GM21737 (cell line): ENCODE data around the gene PLXNA4.

Source experiments
- ATAC-seq: cut with Tn5 transposase; IDR thresholded peaks from one replicate; pipeline ENCODE4 v1.9.1; 2021; ENCODE audit warnings: mild to moderate bottlenecking, moderate library complexity; ENCODE audit not compliant: unreplicated experiment

PLXNA4 gene

DNA sequence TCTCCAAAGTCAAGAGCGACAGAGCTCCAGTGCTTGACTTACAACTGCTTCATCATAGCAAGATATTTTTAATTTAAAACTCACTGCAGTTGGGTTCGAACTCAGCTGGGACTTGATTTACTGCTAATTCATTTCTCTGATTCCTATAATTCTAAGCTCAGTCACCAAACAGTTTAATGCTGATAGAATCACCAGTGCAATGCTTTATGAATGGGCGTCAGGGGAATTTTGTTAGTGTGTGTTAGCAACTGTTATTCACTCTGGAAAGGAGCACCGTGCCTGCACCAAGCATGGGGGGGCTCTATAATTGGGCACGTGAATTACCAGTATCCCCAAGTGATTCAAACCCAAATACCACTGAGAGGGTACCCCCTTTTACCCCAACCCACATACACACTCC, 10.4 kb downstream of the PLXNA4 start:
- ATAC-seq, result no peak

DNA sequence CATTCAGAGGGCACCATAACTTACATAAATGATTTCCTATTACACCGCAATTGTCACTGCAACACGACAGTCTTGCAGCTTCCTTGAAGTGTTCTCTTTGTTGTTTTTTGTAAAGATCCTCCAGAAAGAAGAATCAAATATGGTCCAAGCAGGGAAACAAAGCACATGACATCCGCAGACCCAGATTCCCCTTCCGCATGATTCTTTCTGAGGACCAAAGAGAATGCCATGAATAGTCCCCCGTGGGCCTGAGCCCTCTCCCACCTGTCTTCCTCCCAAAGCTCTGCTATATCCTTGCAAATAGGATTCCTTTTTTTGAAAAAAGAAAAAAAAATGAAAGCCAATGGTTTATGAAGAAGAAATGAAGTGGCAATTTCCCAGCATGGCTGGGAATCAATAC, 10.8 kb downstream of the PLXNA4 start:
- ATAC-seq, result no peak

DNA sequence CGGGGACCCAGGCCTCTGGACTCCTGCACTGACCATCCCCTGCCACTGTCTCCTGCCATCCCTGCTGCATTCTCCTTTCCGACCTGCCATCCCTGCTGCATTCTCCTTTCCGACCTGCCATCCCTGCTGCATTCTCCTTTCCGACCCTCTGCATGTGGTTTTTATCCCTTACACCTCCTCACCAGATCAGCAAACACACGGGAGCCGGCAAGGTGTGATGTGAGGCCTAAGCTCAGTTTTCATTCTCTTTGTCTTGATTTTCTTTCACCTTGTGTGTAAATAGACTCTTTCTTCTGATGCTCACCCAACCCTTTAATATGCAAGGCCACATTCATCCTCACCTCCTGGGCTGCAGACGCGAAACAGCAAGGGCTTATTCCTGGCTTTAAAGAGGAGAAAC, 11.4 kb downstream of the PLXNA4 start:
- no peak for ATAC-seq

DNA sequence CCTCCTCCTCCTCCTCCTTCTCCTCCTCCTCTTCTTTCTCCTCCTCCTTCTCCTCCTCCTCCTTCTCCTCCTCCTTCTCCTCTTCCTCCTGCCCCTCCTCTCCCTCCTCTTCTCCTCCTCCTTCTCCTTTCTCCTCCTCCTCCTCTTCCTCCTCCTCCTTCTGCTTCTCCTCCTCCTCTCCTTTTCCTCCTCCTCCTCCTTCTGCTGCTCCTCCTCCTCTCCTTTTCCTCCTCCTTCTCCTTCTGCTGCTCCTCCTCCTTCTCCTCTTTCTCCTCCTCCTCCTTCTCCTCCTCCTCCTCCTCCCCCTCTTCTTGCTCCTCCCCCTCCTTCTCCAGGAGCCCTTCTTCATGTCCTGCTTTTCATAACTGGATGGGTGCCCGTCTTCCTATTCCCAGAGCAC, 12.2 kb downstream of the PLXNA4 start:
- ATAC-seq, result no peak

DNA sequence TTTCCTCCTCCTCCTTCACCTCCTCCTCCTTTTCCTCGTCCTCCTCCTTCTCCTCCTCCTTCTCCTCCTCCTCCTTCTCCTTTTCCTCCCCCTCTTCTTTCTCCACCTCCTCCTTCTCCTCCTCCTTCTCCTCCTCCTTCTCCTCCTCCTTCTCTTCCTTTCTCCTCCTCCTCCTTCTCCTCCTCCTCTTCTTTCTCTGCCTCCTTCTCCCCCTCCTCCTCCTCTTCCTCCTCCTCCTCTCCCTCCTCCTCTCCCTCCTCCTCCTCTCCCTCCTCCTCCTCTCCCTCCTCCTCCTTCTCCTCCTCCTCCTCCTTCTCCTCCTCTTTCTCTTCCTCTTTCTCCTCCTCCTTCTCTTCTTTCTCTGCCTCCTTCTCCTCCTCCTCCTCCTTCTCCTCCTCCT, 13.6 kb downstream of the PLXNA4 start:
- ATAC-seq, result no peak

DNA sequence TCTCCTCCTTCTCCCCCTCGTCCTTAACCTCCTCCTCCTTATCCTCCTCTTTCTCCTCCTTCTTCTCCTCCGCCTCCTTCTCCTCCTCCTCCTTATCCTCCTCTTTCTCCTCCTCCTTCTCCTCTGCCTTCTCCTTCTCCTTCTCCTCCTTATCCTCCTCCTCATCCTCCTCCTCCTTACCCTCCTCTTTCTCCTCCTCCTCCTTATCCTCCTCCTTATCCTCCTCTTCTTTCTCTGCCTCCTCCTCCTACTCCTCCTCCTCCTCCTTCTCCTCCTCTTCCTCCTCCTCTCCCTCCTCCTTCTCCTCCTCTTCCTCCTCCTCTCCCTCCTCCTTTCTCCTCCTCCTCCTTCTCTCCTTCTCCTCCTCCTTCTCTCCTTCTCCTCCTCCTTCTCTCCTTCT, 14.5 kb downstream of the PLXNA4 start:
- no peak for ATAC-seq

DNA sequence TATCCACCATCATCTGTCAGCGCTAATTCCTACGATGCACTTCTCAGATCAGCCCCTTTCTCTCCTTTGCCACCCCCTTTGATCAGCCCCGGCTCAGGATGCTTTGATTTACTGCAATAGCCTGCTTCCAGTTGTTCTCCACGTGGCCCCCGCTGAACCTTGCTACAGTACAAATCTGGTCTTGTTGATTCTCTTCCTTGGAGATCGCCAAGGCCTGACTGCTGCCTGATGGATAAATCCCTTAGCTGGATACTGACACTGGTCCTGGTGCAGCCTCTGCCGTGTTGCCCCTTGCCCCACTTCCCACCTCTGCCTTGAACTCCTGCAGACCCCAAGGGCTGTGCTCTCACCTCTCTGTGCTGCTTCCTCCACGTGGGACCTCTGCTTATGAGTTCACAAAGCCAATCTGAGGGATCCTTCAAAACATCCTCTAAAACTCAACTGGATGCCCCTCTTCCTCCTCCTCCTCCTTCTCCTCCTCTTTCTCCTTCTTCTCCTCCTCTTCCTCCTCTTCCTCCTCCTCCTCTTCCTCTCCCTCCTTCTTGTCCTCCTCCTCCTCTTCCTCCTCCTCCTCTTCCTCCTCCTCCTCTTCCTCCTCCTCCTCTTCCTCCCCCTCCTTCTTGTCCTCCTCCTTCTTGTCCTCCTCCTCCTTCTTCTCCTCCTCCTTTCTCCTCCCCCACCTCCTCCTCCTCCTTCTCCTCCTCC, 15.3 kb downstream of the PLXNA4 start:
- no peak for ATAC-seq

DNA sequence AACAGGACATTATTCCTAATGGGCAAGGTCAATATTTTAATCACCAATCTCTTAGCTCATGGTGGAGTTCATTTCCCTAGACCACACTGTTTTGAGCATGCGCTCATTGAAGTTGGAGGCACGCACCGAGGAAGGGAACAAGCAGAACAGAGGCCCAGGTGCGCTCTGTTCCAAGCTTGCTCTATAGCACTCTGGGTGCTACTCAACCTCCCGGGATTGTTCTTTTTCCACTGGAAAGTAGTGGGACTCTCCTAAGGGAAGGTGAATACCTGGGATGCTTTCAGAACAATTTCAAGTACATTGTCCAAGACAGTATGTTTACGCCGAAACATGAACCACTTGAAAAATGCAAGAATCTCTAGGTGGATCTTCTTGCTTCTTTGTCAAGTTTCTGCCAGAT, 16.2 kb downstream of the PLXNA4 start:
- no peak for ATAC-seq

DNA sequence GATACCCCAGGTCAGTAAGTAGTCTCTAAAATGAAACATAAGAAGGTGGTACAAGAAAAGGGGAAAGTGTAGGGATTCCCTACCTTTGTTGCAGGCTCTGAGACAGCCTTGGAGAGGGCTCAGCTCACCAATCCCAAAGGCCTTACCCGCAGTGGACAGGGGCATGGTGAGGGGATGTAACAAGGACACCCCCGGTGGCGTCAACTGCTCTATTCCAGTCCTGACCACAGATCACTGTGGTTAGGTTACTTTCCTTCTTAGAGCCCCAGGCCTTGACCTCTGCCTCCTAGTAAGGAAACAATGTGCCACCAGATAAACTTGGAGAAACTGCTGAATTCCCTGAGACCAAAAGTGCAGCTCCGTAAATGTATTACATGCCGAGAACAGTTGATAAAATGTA, 17.5 kb downstream of the PLXNA4 start:
- no peak for ATAC-seq

DNA sequence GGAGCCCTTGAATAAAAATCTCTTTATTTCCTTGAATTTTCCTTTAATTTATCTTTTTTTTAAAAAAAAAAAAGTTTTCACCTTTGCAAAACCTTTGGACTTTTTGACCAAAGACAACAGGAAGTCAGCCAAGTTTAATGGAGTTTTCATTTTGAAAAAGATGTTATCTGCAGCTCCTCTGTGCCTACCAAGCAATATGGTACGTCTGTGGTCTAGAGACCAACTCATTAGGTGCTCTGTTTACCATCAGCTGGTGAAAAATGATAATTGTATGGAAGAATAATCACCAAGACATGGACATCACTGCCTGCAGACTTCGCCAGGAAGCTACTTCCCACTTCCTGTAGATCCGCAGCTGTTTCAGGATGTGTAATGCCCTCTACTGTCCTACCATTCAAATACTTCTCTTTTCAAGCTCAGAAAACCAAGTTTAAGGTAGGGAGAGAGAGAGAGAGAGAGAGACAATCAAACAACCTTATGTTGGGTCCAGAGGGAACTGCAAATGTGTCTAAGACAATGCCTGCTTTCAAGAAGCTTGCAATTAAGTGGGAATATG, 18.7 kb downstream of the PLXNA4 start:
- no peak for ATAC-seq

DNA sequence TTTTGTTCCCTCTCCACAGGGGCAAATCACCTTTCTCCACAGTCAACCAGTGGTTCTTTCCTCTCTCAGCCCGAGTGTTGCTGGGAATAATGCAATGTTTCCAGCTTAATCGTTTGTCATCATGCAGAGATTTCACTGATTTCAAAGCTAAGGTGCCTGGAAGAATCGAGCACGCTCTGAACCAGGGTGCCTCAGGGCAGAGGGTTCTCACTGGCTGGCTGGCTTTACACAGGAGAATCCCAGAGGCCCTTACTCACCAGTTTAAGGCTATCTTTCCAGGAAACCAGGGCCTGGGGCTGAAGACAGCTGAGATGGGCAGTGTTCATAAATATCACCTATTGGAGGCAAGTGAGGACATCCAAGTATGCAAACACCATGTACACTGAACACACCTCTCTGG, 21.8 kb downstream of the PLXNA4 start:
- ATAC-seq, result no peak

DNA sequence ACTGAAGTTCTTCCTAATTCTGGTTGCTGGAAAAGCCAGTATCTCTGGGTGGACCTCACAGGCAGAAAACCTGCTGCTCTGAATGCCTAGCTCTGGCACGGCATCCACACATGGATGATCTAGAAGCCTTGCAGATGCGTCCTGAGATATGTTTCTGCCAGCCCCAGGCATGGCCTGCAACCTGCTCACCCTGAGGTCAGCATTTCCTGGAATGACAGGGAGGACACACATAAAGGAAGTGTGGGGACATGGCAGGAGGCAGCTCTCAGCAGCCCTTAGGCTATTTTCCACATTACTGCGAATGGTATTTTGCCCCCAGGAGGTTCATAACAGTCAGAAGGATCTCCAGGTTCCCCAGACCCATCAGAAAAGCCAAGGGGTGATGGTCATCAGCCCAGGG, 23.2 kb downstream of the PLXNA4 start:
- ATAC-seq, result no peak

DNA sequence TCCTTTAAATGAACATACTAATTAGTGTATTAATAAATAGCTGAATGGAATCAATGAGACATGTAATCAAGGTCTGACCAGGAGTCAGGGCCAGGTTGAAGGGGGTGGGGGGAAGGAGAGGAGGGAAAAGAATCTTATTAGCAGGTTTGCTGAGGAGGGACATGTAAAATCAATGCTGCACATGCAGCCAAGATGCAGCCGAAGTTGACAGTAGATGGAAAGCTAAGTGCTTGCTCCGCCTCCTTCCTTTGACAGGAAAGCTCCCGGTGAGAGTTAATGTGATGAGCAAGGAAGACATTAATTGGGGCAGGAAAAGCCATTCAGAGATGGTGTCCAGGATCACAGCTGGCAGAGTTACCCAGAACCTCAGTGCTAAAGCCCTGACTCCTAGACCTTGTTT, 24.4 kb downstream of the PLXNA4 start:
- ATAC-seq, result no peak

DNA sequence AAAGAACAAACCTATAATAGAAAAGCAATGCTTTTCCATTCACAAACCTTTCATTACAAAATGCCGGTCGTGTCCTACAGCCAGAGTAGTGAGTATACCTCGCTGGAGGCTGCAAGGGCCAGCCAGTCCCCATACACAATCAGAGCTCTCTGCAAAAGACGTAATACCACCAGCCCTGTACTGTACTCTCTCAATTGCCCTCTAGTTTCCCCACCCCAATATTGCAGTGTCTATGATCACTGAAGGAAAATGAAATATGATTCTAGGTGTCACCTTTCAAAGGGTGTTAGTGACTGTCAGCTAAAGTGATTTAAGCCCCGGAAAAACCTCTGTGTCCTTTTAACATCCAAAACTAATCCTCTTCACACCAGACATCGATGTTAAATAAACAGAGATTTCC, 24.8 kb downstream of the PLXNA4 start:
- ATAC-seq, result no peak

DNA sequence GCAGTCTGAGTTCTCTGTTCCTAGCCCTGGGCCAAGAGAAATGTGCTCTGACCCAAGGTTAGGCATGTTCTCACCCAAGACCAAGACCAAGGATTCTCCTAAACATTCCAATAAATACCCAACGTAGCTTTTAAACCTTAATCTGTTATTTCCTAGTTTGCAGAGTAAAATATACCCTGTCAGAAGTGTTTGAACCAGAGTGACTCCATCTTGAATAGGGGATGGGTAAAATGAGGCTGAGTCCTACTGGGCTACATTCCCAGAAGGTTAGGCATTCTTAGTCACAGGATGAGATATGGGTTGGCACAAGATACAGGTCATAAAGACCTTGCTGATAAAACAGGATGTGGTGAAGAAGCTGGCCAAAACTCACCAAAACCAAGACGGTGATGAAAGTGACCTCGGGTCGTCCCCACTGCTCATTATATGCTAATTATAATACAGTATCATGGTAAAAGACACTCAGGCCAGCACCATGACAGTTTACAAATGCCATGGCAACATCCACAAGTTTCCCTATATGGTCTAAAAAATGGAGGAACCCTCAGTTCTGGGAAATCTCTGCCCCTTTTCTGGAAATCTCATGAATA, 27.7 kb downstream of the PLXNA4 start:
- ATAC-seq, result no peak

DNA sequence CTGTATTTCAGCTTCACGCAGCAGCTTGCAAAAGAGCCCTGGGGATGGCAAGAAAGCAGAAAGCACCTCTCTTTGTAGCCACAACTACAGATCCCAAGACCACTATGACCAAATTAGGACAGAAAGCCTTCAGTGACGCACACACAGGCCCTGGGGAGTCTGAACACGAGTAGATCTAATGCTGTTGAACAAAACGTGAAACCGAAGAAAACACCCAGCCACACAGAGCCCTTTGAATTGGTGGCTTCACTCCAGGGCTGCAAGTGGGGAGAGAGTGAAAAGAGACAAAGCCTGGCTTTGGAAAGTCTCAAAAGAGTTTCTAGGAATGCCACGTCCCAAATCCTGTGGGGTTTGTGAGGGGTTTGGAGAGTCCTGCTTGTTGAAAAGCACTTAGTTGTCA, 28.4 kb downstream of the PLXNA4 start:
- no peak for ATAC-seq

DNA sequence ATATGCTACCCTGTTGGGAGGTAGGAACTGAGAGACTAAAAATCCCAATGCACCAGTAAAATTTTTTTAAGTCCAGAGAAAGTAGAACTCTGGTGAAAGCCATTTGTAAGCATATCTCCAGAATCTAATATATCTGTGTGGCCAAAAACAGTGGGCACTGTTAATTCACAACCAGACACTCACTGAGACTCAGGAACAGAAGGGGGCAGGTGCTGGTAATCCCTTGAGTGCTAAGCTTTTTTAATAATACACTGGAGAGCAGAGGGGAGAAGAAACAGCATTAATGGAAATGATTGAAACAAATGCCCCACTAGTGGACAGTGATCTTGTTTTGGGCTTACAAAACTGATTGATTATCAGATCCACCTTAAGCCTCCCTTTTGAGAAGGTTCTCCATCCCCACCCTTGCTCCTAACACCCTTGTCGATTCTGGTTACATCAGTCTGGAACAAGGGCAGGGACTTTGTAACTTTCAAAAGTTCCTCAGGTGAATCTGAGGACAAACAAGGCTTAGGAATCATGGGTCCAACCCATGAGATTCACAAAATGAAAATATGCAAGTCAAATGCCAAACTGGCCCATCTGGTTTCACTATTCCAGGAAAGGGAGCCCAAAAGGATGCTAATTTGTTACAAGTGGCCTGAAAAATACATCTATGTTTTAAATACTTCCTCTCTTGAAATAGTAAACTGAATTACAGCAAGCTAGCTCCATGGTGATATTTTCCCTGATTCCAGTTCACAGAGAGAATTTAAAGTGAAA, 29.7 kb downstream of the PLXNA4 start:
- no peak for ATAC-seq

DNA sequence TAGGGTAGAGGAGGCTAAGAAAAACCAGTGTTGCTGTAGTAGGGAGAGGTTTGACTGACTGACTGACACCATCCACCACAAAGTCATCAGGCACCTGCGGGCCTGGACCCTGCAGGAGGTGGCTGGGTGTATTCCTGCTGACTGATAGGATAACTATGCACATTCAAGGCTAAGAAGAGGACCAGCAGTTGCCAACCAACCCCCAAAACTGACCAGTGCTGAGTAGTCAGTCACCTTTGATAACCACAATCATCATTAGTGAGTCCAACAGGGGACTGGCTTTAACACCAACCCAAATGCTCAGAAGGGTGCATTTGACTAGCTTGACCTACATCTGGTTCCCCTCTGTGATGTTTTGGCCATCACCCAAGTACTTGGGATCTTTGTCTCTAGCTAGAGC, 30.5 kb downstream of the PLXNA4 start:
- ATAC-seq, result no peak

DNA sequence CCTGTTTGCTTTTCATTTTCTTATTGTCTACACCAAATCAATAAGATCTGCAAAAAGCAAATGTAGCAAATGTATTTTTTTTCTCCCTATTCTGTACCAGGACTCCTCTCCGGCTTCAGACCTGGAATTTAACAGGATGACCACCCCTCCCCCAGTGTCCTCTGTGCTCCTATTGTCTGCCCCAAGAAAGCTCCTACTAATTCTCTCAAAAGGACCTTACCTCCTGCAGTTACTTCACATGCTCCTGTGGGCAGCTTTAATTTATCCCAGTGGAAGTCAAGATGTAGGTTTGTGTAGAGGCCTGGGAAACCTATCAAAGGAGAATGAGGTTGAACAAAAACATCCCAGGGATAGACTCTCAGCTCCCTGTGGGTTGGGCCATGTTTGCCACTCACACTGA, 31.3 kb downstream of the PLXNA4 start:
- no peak for ATAC-seq

DNA sequence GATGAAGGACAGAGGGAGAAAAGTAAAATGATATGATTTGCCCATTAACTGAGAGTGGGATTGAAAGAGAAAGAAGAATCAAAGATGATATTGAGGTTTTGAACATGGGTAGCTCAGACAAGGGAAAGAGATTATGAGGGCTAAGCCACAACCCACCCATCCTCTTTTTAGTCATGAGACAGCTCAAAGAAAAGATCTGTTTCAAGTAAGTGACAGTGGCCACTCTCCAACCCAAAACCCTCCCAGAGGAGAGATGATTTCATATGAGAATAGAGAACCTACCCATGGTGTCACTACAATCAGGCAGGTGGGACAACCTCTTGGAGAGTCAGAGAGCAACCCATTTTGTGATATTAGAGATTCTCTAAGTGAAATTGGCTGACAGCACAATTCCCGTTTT, 32.2 kb downstream of the PLXNA4 start:
- no peak for ATAC-seq

DNA sequence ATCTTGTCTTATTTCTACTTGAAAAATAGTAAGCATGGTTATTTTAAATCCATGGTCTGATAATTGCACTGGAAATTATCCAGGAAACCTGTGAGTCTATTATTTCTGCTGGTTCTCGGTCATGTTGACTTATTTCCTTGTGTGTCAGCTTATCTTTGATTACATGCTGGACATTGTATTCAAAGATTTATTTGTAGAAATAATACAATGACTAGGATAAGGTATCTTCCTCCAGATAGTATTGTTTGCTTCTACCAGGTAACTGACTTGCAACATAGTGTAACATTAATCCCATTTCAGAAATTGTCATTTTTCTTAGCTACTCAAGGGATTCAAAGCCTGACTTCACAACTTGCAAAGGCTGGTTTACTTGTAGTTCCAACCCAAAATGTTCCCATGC, 33.4 kb downstream of the PLXNA4 start:
- no peak for ATAC-seq

DNA sequence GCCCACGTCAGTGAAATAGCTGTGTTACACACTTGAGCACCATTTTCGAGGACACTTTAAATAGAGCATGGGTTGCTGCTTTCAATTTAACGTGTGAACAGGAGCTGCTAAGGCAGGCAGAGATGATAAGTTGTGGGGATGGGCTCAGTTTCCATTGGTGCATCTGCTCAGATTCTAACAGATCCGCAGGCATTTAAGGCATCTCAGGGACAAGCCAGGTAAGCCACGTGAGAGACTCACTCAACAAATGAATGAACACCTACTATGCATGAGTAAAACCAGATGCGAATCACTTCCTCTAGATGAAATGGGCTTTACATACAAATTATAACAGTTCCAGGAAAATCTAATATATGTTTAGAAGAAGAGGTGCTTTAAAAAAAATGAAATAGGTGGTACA, 34.6 kb downstream of the PLXNA4 start:
- no peak for ATAC-seq
